Fibroblast of pulmonary artery (primary cell): ENCODE data around the gene SLC5A11.

Experiments used
- DNase-seq: peaks from one replicate; pipeline ENCODE4 v3.0.0-alpha.2; 2010; ENCODE audit warnings: low read depth
- H3K4me3 ChIP-seq: replicated peaks from 2 replicates; pipeline ENCODE4 v1.5.1; 2011; ENCODE audit warnings: low read depth, mild to moderate bottlenecking, control low read depth, low read length, moderate library complexity
- TF ChIP-seq, protein P1 (sequence below): IDR thresholded peaks from 2 replicates; pipeline ENCODE4 v1.5.1; 2011; ENCODE audit warnings: mild to moderate bottlenecking, control low read depth, low read length, inconsistent platforms; ENCODE audit errors: missing control alignments

The SLC5A11 gene

GRCh38 chr16:24931091-24931490 is 85.3 kb downstream of the SLC5A11 start:
- DNase-seq, result no peak
- TF ChIP-seq, protein P1, sequence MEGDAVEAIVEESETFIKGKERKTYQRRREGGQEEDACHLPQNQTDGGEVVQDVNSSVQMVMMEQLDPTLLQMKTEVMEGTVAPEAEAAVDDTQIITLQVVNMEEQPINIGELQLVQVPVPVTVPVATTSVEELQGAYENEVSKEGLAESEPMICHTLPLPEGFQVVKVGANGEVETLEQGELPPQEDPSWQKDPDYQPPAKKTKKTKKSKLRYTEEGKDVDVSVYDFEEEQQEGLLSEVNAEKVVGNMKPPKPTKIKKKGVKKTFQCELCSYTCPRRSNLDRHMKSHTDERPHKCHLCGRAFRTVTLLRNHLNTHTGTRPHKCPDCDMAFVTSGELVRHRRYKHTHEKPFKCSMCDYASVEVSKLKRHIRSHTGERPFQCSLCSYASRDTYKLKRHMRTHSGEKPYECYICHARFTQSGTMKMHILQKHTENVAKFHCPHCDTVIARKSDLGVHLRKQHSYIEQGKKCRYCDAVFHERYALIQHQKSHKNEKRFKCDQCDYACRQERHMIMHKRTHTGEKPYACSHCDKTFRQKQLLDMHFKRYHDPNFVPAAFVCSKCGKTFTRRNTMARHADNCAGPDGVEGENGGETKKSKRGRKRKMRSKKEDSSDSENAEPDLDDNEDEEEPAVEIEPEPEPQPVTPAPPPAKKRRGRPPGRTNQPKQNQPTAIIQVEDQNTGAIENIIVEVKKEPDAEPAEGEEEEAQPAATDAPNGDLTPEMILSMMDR, result no peak
- no peak overlapping the region for H3K4me3 ChIP-seq

- no peak overlapping the region for H3K4me3 ChIP-seq
- TF ChIP-seq, protein P1, result no peak
- no peak for DNase-seq
These were observed 89.6 kb downstream of the SLC5A11 start for GRCh38 chr16:24935336-24935735.

DNA sequence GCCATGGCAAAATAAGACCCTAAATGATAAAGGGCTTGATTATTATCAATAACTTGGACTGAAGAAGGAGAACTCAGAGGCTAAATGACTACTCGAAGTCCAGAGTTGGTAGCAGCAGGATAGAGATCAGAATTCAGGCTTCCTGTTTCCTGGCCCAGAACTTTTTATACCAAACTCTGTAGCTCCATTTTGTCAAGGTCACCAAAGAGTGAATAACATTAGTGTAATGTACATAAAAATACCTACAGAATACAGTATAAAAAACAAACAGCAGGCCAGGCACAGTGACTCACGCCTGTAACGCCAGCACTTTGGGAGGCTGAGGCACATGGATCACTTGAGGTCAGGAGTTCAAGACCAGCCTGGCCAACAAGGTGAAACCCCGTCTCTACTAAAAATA is 90.4 kb downstream of the SLC5A11 start:
- TF ChIP-seq, protein P1, result no peak
- no peak for DNase-seq
- H3K4me3 ChIP-seq, result no peak overlapping the region

DNA sequence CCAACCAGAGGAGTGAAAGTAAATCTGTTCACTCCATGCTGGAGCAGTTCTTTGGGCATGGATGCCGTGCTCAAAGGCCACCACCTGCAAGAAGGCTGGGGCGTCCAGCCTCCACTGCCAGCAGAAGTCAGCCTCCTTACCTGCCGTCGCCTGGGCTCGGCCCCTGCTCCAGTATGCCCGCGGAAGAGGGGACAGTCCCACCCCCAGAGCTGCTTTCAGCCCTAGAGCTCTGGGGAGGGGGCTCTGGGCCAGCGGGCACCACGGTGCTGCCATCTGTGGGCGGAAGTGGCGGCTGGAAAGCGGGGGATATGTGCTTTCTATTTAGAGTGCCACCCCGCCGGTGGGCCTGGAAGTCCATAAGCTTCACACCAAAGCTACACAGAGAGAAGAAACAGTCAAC is 93.5 kb downstream of the SLC5A11 start:
- DNase-seq, result no peak
- no peak overlapping the region for H3K4me3 ChIP-seq
- TF ChIP-seq, protein P1, result no peak

- TF ChIP-seq, protein P1, result no peak
- H3K4me3 ChIP-seq, result no peak overlapping the region
- DNase-seq, result no peak
These were observed 94.0 kb downstream of the SLC5A11 start for GRCh38 chr16:24939738-24940137.

GRCh38 chr16:24943471-24943870 is 97.7 kb downstream of the SLC5A11 start:
- H3K4me3 ChIP-seq, result no peak overlapping the region
- DNase-seq, result peak; percentile 10
- TF ChIP-seq, protein P1, result no peak

DNA sequence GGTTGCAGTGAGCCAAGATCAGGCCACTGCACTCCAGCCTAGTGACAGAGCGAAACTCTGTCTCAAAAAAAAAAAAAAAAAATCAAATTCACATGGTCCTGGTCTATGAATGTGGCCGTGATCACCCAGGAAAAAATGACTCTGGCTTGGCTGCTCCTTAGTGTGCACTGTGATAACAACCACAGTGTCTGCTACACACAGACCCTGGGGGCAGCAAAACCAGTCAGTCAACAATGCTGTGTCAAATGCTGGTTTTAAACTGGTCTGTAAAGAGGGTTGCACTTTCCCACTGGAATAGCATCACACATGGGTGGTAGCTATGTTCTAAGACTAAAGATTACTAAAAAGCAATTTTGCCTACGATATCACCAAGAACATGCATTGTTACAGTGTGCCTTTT is 98.4 kb downstream of the SLC5A11 start:
- TF ChIP-seq, protein P1, result no peak
- DNase-seq, result no peak
- H3K4me3 ChIP-seq, result no peak overlapping the region
